ENCODE measurements around the gene DLGAP4. TPM values are rescaled to one million over a fixed set of nuclear protein-coding genes. Genes with fewer than 3 reads are reported as not detected.

The DLGAP4 gene
- total and polyA plus RNA-seq, 2 of the 8 experiments (the other 6 are each of a cell fraction or from before 2014, with no cell fraction given): 41.2 to 57.2 TPM

- no peak for FAIRE-seq
- POLR2A ChIA-PET (ENCODE audit: partially characterized antibody): interaction anchor here (0.6 kb wide), 1 partner anchor 91 kb away, joined by 4 read pairs; no protein-coding TSS in a partner anchor
- H3K14ac ChIP-seq (ENCODE audit: insufficient read length): no peak overlapping the region
- no peak overlapping the region for H4K91ac ChIP-seq (replicated peaks; ENCODE audit: insufficient read length, low read length)
- H3K9ac ChIP-seq (replicated peaks in 1 of 4; ENCODE audit: extremely low read depth in 1 of 4, low read depth in 3 of 4, low read length in 3 of 4): no peak overlapping the region
- CTCF ChIA-PET (ENCODE audit: partially characterized antibody): interaction anchor here (0.8 to 1.6 kb wide), 5 partner anchors 9 to 363 kb away, joined by 3 to 6 read pairs (median 4); no protein-coding TSS in a partner anchor
- H3K4me1 ChIP-seq (replicated peaks in 1 of 4; ENCODE audit: control insufficient read depth in 3 of 4, insufficient read depth in 4 of 4, low read length in 3 of 4): peaks cover 0 to 7% (median 2%) of the 10 kb centered on the region in 4 experiments; a peak in 6 of 7 replicates
- H2BK20ac ChIP-seq (ENCODE audit: low read length): no peak overlapping the region
- H3K27me3 ChIP-seq (replicated peaks in 1 of 4; ENCODE audit: control insufficient read depth in 3 of 4, extremely low read depth in 1 of 4, insufficient read depth in 3 of 4, low read length in 3 of 4): no peaks in the 10 kb centered on the region
- H3K4me2 ChIP-seq (ENCODE audit: insufficient read depth in 1 of 2, low read depth in 2 of 2, low read length in 2 of 2): no peak overlapping the region
- H2BK120ac ChIP-seq (replicated peaks; ENCODE audit: low read depth, low read length): no peak overlapping the region
- no peaks in the 10 kb centered on the region for H3K36me3 ChIP-seq (ENCODE audit: control insufficient read depth in 2 of 4, insufficient read depth in 4 of 4, low read length in 3 of 4)
- no peak overlapping the region for H3K56ac ChIP-seq (replicated peaks; ENCODE audit: insufficient read length, low read depth, low read length)
- H3K27ac ChIP-seq (ENCODE audit: low read depth, low read length): no peak overlapping the region
- no peak overlapping the region for H4K5ac ChIP-seq (ENCODE audit: insufficient read length, low read depth, low read length)
- no peak overlapping the region for H3K18ac ChIP-seq (ENCODE audit: extremely low read depth, low read length)
- H3K9me3 ChIP-seq (ENCODE audit: insufficient read depth in 2 of 2, low read depth in 1 of 2, low read length in 1 of 2): no peaks in the 10 kb centered on the region
- H3K79me2 ChIP-seq (ENCODE audit: control insufficient read depth in 1 of 2, insufficient read depth in 2 of 2, low read length in 2 of 2): no peaks in the 10 kb centered on the region
- no peaks in the 10 kb centered on the region for H3K23me2 ChIP-seq (ENCODE audit: low read depth, low read length)
- no peak overlapping the region for H3K23ac ChIP-seq (ENCODE audit: insufficient read length)
- no peak overlapping the region for H2BK5ac ChIP-seq (ENCODE audit: low read depth, low read length)
- 0 out of 2 replicates have a peak overlapping the region, but pooled peaks have one; percentile 43 for H4K8ac ChIP-seq (ENCODE audit: extremely low read depth, insufficient read depth, low read length)
- no peaks in the 10 kb centered on the region for H3K79me1 ChIP-seq (ENCODE audit: low read depth, low read length)
- H2AK5ac ChIP-seq (ENCODE audit: low read depth, low read length): no peak overlapping the region
- H2BK12ac ChIP-seq (ENCODE audit: low read depth, low read length): 0 out of 2 replicates have a peak overlapping the region, but pooled peaks have one; percentile 9
- no peak for TF ChIP-seq BACH1 (IDR thresholded peaks at IDR 0.05; ENCODE audit: low read length)
- H3K4ac ChIP-seq (replicated peaks; ENCODE audit: insufficient read length, low read depth, low read length): no peak overlapping the region
- H2AFZ ChIP-seq (ENCODE audit: low read length): no peak overlapping the region
- WGBS, 2 experiments (ENCODE audit: extremely low coverage in 1 of 2, insufficient coverage in 1 of 2, insufficient read length in 1 of 2, insufficient replicate concordance in 2 of 2, low coverage in 1 of 2, low lambda C conversion rate in 2 of 2, missing lambda C conversion rate in 1 of 2): 92% methylated on average over 20 of the region's 20 CpGs; no CpG with 5 or more reads in 1 of the 2 experiments
- H3K4me3 ChIP-seq (ENCODE audit: extremely low read depth in 1 of 4, insufficient read depth in 2 of 4, low read depth in 3 of 4, low read length in 4 of 4): no peak overlapping the region
- DNase-seq (ENCODE audit: low read depth in 1 of 2, low spot score in 2 of 2): no peak
- H2BK15ac ChIP-seq (ENCODE audit: low read length): no peak overlapping the region
- no peaks in the 10 kb centered on the region for H4K20me1 ChIP-seq (replicated peaks in 1 of 2; ENCODE audit: control insufficient read depth in 1 of 2, insufficient read depth in 2 of 2, low read length in 2 of 2)
Measured at GRCh38 chr20:36264426-36265246, 41.5 kb upstream of the DLGAP4 start.

All from H1 (cell line).